ENCODE measurements around the gene RAP1GAP2.

- TF ChIP-seq CTCF (IDR thresholded peaks at IDR 0.05) = no peak
- no peak for TF ChIP-seq ESRRA (CRISPR knock-in tag; IDR thresholded peaks at IDR 0.05; ENCODE audit: borderline replicate concordance)
- TF ChIP-seq ZBTB21 (CRISPR knock-in tag; IDR thresholded peaks at IDR 0.05; ENCODE audit: borderline replicate concordance) = no peak
- TF ChIP-seq ETV6 (CRISPR knock-in tag; IDR thresholded peaks at IDR 0.05) = no peak
- no peak for TF ChIP-seq FOXK1 (CRISPR knock-in tag; IDR thresholded peaks at IDR 0.05)
- TF ChIP-seq TP53 (CRISPR knock-in tag; IDR thresholded peaks at IDR 0.05) = no peak
- TF ChIP-seq, protein P1, sequence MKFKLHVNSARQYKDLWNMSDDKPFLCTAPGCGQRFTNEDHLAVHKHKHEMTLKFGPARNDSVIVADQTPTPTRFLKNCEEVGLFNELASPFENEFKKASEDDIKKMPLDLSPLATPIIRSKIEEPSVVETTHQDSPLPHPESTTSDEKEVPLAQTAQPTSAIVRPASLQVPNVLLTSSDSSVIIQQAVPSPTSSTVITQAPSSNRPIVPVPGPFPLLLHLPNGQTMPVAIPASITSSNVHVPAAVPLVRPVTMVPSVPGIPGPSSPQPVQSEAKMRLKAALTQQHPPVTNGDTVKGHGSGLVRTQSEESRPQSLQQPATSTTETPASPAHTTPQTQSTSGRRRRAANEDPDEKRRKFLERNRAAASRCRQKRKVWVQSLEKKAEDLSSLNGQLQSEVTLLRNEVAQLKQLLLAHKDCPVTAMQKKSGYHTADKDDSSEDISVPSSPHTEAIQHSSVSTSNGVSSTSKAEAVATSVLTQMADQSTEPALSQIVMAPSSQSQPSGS (CRISPR knock-in tag; IDR thresholded peaks at IDR 0.05; ENCODE audit: borderline replicate concordance, low read depth) = no peak
- TF ChIP-seq TCF7 (CRISPR knock-in tag; IDR thresholded peaks at IDR 0.05; ENCODE audit: low read depth) = no peak
- no peak for TF ChIP-seq HMGXB4 (CRISPR knock-in tag; IDR thresholded peaks at IDR 0.05)
- TF ChIP-seq NR1H2 (CRISPR knock-in tag; IDR thresholded peaks at IDR 0.05) = no peak
- TF ChIP-seq CREB1 (CRISPR knock-in tag; IDR thresholded peaks at IDR 0.05) = no peak
Observed at GRCh38 chr17:3007651-3008121, 211.4 kb downstream of the RAP1GAP2 start.
